Endothelial cell of umbilical vein (primary cell): Measurements from ENCODE around the gene PLEKHA7. TPM values are rescaled to one million over a fixed set of nuclear protein-coding genes. Genes with fewer than 3 reads are reported as not detected.

ENCODE experiments used
- BruUV-seq: library from RNA; stranded (reverse); fragments of 400-500 nt; replicated peaks from 2 replicates; lab custom pipeline; 2021; lab: Mats Ljungman, UMichigan
- CTCF ChIA-PET: fragments of 300-600, 350-600 bp; sonication (Branson Sonifier 250); formaldehyde crosslinking; loops from one replicate; lab custom pipeline; 2021; ENCODE audit warnings: antibody characterized with exemption, inconsistent platforms; lab: Charles Lee
- POLR2A ChIA-PET: fragments of 300-600, 350-600 bp; sonication (Branson Sonifier 250); formaldehyde crosslinking; loops from one replicate; lab custom pipeline; 2021; ENCODE audit warnings: antibody characterized with exemption, inconsistent platforms; lab: Charles Lee
- DNase-seq: peaks from one replicate; pipeline ENCODE4 v3.0.0-alpha.2; 2011; ENCODE audit warnings: low read depth, low spot score
- FAIRE-seq: peaks from 2 replicates; lab custom pipeline; 2011; peaks lifted over from hg19 to GRCh38; lab: Jason Lieb, UNC
- H2AFZ ChIP-seq: 2 replicates; pipeline ENCODE4 v1.6.0; 2012; ENCODE audit warnings: low read depth, low read length, control low read depth, inconsistent platforms
- H3K27ac ChIP-seq: 2 replicates; pipeline ENCODE4 v1.5.1; 2011; ENCODE audit warnings: low read depth, mild to moderate bottlenecking, control low read depth, low read length, moderate library complexity; ENCODE audit not compliant: insufficient read depth
- H3K27me3 ChIP-seq, 2 experiments: 2 replicates each; pipeline versions ENCODE4 v1.6.0 to v1.6.1; 2011; ENCODE audit warnings: low read length in 2 of 2, mixed read lengths in 1 of 2; ENCODE audit not compliant: control insufficient read depth in 2 of 2, insufficient read depth in 2 of 2
- H3K36me3 ChIP-seq, 2 experiments: 2 replicates in 1 of 2; 3 replicates in 1 of 2; pipeline ENCODE4 v1.5.1; 2011; ENCODE audit warnings: low read length in 2 of 2, mild to moderate bottlenecking in 1 of 2, moderate library complexity in 1 of 2; ENCODE audit not compliant: control insufficient read depth in 2 of 2, insufficient read depth in 2 of 2; ENCODE audit errors: extremely low read depth in 1 of 2
- H3K4me1 ChIP-seq: 3 replicates; pipeline ENCODE4 v1.5.1; 2011; ENCODE audit warnings: mild to moderate bottlenecking, low read length; ENCODE audit not compliant: control insufficient read depth, insufficient read depth; ENCODE audit errors: extremely low read depth
- H3K4me2 ChIP-seq: 2 replicates; pipeline ENCODE4 v1.6.1; 2011; ENCODE audit warnings: low read length, control low read depth, mixed read lengths; ENCODE audit not compliant: insufficient read depth
- H3K4me3 ChIP-seq, 3 experiments: fragments of 200-600 bp in 1 of 3; sonication (generic), shearing (Covaris generic) in 1 of 3; replicated peaks in 1 of 3; 2 replicates each; pipeline ENCODE4 v1.5.1; 2011 to 2016; ENCODE audit warnings: control low read depth in 3 of 3, low read length in 3 of 3, mild to moderate bottlenecking in 2 of 3, inconsistent platforms in 1 of 3, low read depth in 1 of 3, moderate library complexity in 1 of 3; ENCODE audit not compliant: insufficient read depth in 1 of 3
- H3K79me2 ChIP-seq: 2 replicates; pipeline ENCODE4 v1.6.0; 2012; ENCODE audit warnings: low read length, inconsistent platforms; ENCODE audit not compliant: control insufficient read depth, insufficient read depth
- H3K9ac ChIP-seq: replicated peaks from 2 replicates; pipeline ENCODE3; 2011; ENCODE audit warnings: low read length, control low read depth; ENCODE audit not compliant: insufficient read depth; ENCODE audit errors: extremely low read depth
- H3K9me1 ChIP-seq: replicated peaks from 3 replicates; pipeline ENCODE4 v1.6.0; 2011; ENCODE audit warnings: mild to moderate bottlenecking, low read length; ENCODE audit not compliant: control insufficient read depth, insufficient read depth; ENCODE audit errors: extremely low read depth
- H3K9me3 ChIP-seq: replicated peaks from 2 replicates; pipeline ENCODE4 v1.5.1; 2012; ENCODE audit warnings: low read length, inconsistent platforms; ENCODE audit not compliant: control insufficient read depth, insufficient read depth
- H4K20me1 ChIP-seq: replicated peaks from 2 replicates; pipeline ENCODE3; 2011; ENCODE audit warnings: mild to moderate bottlenecking, low read length; ENCODE audit not compliant: control insufficient read depth, insufficient read depth; ENCODE audit errors: extremely low read depth
- CTCF ChIP-seq, 2 donors: IDR thresholded peaks; 1 replicate in 1 of 2; 2 replicates in 1 of 2; pipeline ENCODE4 v1.5.1; 2011; ENCODE audit warnings: low read length in 2 of 2, mild to moderate bottlenecking in 2 of 2, moderate library complexity in 2 of 2, control low read depth in 1 of 2, inconsistent platforms in 1 of 2, low read depth in 1 of 2; ENCODE audit not compliant: insufficient read depth in 1 of 2; ENCODE audit errors: extremely low read depth in 1 of 2
- EZH2 ChIP-seq: IDR thresholded peaks from 2 replicates; pipeline ENCODE4 v1.6.1; 2012; ENCODE audit warnings: borderline replicate concordance, low read depth, mild to moderate bottlenecking, moderate library complexity, low read length, inconsistent platforms; ENCODE audit not compliant: severe bottlenecking
- FOS ChIP-seq: IDR thresholded peaks from 2 replicates; pipeline ENCODE4 v1.6.1; 2011; ENCODE audit warnings: mild to moderate bottlenecking, low read length, moderate library complexity, borderline replicate concordance; ENCODE audit not compliant: insufficient read depth
- GATA2 ChIP-seq: IDR thresholded peaks from 2 replicates; pipeline ENCODE4 v1.7.0; 2011; ENCODE audit warnings: low read depth, mild to moderate bottlenecking, moderate library complexity, mixed read lengths, low read length; ENCODE audit not compliant: insufficient read length, insufficient read depth
- JUN ChIP-seq: IDR thresholded peaks from 2 replicates; pipeline ENCODE4 v1.6.1; 2011; ENCODE audit warnings: borderline replicate concordance, low read depth; ENCODE audit not compliant: insufficient read length, insufficient read depth
- MAX ChIP-seq: IDR thresholded peaks from 2 replicates; pipeline ENCODE4 v1.6.1; 2011; ENCODE audit not compliant: insufficient read depth, insufficient read length
- MYC ChIP-seq: IDR thresholded peaks from one replicate; pipeline ENCODE4 v1.6.1; 2011; ENCODE audit warnings: mild to moderate bottlenecking, low read depth, low read length
- POLR2A ChIP-seq: IDR thresholded peaks from 2 replicates; pipeline ENCODE4 v1.6.1; 2012; ENCODE audit warnings: low read depth, mild to moderate bottlenecking, control low read depth, low read length
- POLR2AphosphoS5 ChIP-seq: IDR thresholded peaks from 2 replicates; pipeline ENCODE4 v1.6.1; 2012; ENCODE audit warnings: low read depth, mild to moderate bottlenecking, control low read depth, low read length, moderate library complexity; ENCODE audit not compliant: insufficient read depth
- dilution Hi-C: fragments of 300-500 bp; cut with MboI; formaldehyde crosslinking; loops from one replicate; pipeline ENCODE4 v1.15.0; 2019; ENCODE audit warnings: low sequenced_read_pairs; ENCODE audit not compliant: extremely low pct_ligation_motif_present
- intact Hi-C: fragments of 100-400 bp; cut with micrococcal nuclease; formaldehyde crosslinking; loops from one replicate; pipeline ENCODE4 v1.10.0; 2022
- polyA plus RNA-seq, 4 experiments: library from polyadenylated mRNA; depleted of rRNA in 3 of 4; stranded (reverse) in 3 of 4; unstranded in 1 of 4; fragments of >200 nt; gene quantifications; 2 replicates each; pipeline versions ENCODE4 v1.2.1 to v1.2.3, GENCODE V29; 2011 to 2012; ENCODE audit warnings: missing spikeins in 1 of 4
- total RNA-seq: library from RNA; stranded (reverse); gene quantifications from 2 replicates; pipeline ENCODE4 v1.2.3, GENCODE V29; 2021

Gene PLEKHA7
- total and polyA plus RNA-seq, 2 donors (not counting 3 experiments of a cell fraction or from before 2014, with no cell fraction given) = 1.7 to 3.8 TPM

GRCh38 chr11:16985297-16985696, 28.9 kb downstream of the PLEKHA7 start:
- Histone ChIP-seq H3K4me2 (no peak overlapping the region), H3K79me2 (no peaks in the 10 kb centered on the region), H3K9ac (no peak overlapping the region), H3K9me3 (no peaks in the 10 kb centered on the region), H3K27me3 (no peaks in the 10 kb centered on the region), H3K27ac (no peak overlapping the region), H3K4me1 (no peaks in the 10 kb centered on the region), H2AFZ (no peak overlapping the region), H4K20me1 (no peaks in the 10 kb centered on the region), H3K9me1 (no peaks in the 10 kb centered on the region), H3K36me3 (no peaks in the 10 kb centered on the region), H3K4me3 (no peak overlapping the region)
- BruUV-seq = no TSS peak
- ChIA-PET POLR2A (no interaction called here), CTCF (interaction anchor here (0.8 kb wide), 1 partner anchor 64 kb away, joined by 3 read pairs; no protein-coding TSS in a partner anchor)
- no peak for TF ChIP-seq POLR2AphosphoS5
- no peak for TF ChIP-seq MYC
- TF ChIP-seq GATA2 = no peak
- no peak for TF ChIP-seq MAX
- no peak for TF ChIP-seq CTCF (IDR thresholded peaks at IDR 0.05; ENCODE audit: extremely low read depth in 1 of 2, insufficient read depth in 1 of 2, low read depth in 1 of 2, low read length in 2 of 2)
- no peak for TF ChIP-seq FOS
- TF ChIP-seq EZH2 = no peak
- no peak for TF ChIP-seq JUN
- no peak for TF ChIP-seq POLR2A
- DNase-seq (no peak), FAIRE-seq (no peak)
- intact Hi-C loops (no loop called here), dilution Hi-C loops (no loop called here)
